ENCODE results near the gene TFF3.

DNA sequence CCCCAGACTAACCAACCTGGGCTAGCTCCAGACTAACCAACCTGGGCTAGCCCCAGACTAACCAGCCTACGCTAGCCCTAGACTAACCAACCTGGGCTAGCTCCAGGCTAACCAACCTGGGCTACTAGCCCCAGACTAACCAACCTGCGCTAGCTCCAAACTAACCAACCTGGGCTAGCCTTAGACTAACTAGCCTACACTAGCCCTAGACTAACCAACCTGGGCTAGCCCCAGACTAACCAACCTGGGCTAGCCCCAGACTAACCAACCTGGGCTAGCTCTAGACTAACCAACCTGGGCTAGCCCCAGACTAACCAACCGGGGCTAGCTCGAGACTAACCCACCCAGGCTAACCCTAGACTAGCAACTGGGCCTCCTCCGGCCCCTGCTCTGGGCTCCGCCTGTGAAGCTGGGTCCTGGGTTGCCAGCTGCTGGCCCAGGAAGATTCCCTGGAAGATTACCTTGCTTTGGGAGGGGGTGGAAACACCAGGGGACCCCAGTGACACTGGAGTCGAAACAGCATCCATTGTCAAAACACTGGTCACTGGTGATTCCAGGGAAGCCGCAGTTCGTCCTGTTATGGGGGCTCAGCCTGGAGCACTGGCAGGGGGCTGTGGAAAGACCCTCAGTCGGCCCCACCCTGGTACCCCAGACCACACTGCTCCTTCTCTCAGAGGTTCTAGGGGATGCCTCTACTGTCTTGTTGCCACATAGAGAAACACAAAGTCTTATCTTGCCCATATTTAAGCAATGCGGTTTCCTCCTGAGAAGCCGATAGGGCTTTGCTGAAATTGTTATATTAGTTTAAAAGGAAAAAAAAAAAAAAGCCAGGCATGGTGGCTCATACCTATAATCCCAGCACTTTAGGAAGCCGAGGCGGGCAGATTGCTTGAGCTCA, 34.5 kb upstream of the TFF3 start:
- TF ChIP-seq, protein P1, sequence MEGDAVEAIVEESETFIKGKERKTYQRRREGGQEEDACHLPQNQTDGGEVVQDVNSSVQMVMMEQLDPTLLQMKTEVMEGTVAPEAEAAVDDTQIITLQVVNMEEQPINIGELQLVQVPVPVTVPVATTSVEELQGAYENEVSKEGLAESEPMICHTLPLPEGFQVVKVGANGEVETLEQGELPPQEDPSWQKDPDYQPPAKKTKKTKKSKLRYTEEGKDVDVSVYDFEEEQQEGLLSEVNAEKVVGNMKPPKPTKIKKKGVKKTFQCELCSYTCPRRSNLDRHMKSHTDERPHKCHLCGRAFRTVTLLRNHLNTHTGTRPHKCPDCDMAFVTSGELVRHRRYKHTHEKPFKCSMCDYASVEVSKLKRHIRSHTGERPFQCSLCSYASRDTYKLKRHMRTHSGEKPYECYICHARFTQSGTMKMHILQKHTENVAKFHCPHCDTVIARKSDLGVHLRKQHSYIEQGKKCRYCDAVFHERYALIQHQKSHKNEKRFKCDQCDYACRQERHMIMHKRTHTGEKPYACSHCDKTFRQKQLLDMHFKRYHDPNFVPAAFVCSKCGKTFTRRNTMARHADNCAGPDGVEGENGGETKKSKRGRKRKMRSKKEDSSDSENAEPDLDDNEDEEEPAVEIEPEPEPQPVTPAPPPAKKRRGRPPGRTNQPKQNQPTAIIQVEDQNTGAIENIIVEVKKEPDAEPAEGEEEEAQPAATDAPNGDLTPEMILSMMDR (conservative IDR thresholded peaks at IDR 0.05; ENCODE audit: low read depth, low read length) = no peak
- no peak for TF ChIP-seq EZH2 (IDR thresholded peaks at IDR 0.05; ENCODE audit: borderline replicate concordance, low read depth, low read length, poor library complexity, severe bottlenecking)

Measured in A673 (cell line).